SK-N-SH treated with all-trans-retinoic acid at 6 μM for 48 hours (cell line): ENCODE measurements around the gene SLC46A2.

Experiments used
- CREB5 ChIP-seq: fragments of 250-450 bp; sonication (Bioruptor Pico); IDR thresholded peaks from 2 replicates; pipeline ENCODE4 v1.5.1; 2020; ENCODE audit warnings: low read depth, mild to moderate bottlenecking, moderate library complexity
- GLIS3 ChIP-seq: fragments of 250-450 bp; sonication (Bioruptor Pico); IDR thresholded peaks from 2 replicates; pipeline ENCODE4 v1.5.0; 2020; ENCODE audit warnings: mild to moderate bottlenecking, moderate library complexity
- OSR1 ChIP-seq: fragments of 250-450 bp; sonication (Bioruptor Pico); IDR thresholded peaks from 2 replicates; pipeline ENCODE4 v1.8.0; 2022; ENCODE audit warnings: moderate library complexity, mild to moderate bottlenecking, inconsistent platforms

- TF ChIP-seq GLIS3 = no peak
- no peak for TF ChIP-seq CREB5 (CRISPR knock-in tag)
- TF ChIP-seq OSR1 (CRISPR knock-in tag) = no peak
Measured at GRCh38 chr9:112848316-112849151, 42.1 kb downstream of the SLC46A2 start.
